GM21576 (cell line): ENCODE results near the gene FEV.
A peak's percentile ranks its signal among the peaks of the same experiment; 100 is the strongest.

Experiments used
- ATAC-seq: cut with Tn5 transposase; IDR thresholded peaks from one replicate; pipeline ENCODE4 v1.9.1; 2021; ENCODE audit warnings: mild to moderate bottlenecking, moderate library complexity; ENCODE audit not compliant: unreplicated experiment

FEV gene

DNA sequence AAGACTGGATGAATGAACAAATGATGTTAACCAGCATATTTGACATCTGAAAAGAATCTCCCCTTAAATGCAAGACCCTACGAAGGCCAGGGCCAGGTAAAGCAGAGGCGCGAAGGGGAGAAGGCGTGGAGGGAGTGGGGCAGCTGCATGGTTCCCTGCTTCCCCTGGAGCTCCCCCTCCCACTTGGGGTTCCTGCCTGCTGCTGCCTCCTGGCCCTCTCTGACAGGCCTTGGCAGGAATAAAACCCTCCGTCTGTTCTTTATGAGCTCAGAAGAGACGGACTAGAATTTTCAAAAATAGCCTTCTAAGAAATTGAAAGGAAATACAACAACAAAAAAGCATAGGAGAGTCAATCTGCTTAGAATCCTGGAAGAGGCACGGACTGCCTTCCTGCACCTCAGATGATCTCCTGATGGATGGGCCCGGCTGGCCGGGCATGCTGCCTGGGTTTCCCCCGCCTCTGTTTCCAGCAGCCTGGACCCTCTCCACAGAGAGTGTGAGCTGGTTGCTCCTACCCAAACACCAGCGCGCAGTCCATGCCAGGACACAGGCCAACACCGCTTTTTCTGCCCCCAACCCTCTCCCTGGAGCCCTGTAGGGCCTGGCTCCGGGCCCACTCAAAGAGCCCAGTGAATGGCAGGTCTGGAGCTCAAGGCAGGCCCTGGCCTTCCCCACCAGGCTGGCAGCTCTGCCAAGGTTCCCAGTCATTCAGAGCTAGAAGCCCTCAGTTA, 32.4 kb upstream of the FEV start:
- ATAC-seq, result no peak

DNA sequence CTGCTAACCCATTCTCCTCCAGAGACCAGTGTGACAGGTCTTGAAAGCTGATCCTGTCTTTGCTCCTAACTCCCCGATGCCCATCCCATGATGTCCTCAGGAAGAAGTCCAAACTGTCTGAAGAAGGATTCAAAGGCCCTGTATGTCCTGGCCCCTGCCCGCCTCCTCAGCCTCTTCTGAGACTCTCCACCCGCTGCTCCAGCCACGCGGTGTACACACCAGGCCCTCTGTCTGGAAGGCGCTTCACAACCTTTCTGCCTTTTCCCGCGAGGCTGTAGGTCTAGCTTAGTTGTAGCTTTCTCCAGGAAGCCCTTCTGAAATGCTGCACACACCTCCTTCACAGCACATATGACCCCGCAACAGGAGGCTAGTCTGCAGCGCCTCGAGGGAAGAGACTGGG, 31.7 kb upstream of the FEV start:
- ATAC-seq, result no peak

DNA sequence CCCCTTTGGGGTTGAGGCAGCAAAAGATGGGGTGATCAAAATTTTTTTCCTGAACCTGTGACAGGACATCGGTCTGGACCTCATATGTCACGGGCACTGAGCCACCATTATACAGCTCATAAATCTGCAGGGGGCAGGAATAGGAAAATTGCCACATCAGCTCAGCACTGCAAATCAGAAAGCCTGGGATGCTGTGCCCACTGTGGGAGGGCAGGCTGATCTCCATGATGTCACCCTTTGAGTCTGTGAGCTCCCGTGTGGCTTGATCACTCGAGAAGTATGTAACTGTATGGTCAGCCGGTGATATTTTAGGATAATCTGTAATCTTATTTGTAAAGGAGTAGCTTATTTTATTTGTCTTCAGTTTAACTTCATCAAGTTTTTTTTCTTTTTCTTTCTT, 25.9 kb upstream of the FEV start:
- ATAC-seq, result no peak

DNA sequence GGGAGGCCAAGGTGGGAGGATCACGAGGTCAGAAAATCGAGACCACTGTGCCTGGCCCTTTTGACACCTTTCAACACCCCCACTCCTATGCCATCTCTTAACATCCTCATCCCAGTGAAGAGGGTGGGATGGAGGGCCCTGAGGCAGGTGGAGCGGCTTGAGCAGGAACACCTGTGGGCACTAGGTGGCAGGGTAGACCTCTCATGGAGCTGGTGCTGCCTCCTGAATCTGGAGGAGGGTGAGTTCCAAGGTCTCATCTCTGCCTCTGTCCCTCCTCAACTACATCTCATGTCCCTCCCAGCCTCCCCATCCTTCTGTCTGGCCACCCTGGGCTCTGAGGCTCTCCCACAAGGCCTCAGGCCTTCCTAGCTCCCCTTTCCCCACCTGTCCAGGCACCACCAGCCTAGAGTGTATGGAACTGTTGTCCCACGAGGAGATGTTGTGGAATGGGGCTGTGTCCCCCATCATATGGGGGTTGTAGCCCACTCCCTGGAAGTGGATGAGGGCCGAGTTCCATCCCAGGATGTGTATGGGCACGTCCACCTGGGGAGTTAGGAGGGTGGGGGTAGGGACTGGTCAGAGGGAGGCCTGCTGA, 25.3 kb upstream of the FEV start:
- no peak for ATAC-seq

DNA sequence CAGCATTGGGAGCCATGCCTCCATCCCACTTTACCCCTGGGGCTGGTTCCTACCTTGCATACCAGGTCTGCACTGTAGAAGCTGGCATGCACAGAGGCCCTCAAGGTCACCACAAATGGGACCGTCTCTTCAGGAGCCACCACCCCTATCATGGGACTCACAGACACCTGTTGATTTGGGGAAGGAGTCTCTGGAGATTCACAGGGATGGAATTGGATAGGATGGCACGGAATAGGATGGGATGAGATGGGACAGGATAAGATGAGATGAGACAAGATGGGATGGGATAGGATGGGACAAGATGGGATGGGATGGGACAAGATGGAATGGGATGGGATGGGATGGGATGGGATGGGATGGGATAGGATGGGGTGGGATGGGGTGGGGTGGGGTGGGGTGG, 24.3 kb upstream of the FEV start:
- no peak for ATAC-seq

DNA sequence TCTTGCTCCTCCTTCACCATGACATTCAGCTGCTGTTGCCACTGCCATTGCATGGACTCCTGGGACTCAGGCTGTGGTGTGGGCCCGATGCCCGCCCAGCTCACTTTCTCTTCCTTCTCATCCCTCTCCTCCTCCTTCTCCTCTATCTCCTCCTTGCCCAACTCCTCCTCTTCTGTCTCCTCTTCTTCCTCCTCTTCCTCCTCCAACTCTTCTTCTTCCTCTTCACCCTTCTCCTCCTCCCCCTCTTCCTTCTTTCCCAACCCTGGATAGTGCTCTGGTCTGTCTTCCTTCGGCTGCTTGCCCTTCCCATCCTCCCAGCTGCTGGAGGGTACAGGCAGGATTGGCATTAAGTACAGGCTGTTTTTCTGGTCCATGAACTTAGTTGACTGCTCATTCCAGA, 19.0 kb upstream of the FEV start:
- no peak for ATAC-seq

DNA sequence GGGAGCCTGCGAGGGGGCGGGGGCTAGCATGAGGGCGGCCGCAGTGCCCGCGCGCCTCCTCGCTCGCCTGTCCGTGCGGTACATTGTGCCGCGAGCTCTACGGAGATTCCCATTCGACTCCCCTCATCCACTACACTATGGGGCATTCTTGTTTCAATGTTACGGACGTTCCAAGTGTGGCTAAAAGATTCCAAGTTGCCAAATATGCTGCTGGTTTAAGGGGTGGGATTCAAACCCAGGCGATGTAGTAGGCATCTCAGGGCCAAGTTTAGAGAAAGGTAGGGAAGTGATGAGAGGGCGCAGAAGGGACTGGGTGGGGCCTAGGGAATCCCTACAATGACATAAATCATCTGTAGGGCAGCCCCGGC, 18.3 kb upstream of the FEV start:
- no peak for ATAC-seq

DNA sequence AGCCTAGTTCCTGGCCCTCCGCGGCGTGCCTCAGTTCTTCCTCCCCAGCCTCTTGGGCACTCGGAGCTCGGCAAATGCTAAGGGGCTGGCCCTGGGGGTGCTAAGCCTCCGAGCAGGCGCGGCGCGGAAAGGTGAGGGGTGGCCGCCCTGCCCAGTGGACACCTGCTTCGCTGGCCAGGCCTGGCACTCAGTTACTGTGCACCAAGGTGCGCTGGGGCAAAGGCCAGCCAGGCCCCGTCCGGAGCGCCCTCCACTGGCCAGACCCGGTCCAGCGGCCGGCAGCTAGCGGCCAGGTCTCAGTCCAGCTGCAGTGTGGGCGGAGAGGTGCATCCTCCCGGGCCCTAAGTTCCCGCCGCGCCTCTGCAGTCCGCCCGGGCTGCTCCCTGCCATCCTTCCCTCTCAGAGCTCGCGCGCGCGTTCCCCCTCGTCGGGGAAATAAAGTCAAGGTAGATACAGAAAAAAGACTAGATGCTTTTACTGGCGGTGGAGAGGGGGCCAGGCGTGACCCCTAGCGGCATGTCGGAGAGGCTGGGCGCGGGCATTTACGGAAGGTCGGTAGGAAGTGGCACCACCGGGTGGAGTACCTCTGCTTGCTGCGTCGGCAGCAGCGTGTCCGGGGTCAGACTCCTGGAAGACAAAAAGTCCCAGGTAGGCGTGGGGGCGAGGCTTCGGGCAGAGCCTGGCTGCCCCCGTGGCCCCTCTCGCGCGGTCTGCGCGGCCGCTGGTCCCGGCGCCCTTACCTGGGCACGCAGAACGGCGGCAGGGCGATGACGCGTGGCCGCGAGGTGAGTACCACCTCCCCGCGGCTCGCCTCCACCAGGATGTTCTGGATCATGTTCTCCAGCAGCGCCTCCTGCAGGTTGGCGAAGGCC, 17.6 kb upstream of the FEV start:
- no peak for ATAC-seq

DNA sequence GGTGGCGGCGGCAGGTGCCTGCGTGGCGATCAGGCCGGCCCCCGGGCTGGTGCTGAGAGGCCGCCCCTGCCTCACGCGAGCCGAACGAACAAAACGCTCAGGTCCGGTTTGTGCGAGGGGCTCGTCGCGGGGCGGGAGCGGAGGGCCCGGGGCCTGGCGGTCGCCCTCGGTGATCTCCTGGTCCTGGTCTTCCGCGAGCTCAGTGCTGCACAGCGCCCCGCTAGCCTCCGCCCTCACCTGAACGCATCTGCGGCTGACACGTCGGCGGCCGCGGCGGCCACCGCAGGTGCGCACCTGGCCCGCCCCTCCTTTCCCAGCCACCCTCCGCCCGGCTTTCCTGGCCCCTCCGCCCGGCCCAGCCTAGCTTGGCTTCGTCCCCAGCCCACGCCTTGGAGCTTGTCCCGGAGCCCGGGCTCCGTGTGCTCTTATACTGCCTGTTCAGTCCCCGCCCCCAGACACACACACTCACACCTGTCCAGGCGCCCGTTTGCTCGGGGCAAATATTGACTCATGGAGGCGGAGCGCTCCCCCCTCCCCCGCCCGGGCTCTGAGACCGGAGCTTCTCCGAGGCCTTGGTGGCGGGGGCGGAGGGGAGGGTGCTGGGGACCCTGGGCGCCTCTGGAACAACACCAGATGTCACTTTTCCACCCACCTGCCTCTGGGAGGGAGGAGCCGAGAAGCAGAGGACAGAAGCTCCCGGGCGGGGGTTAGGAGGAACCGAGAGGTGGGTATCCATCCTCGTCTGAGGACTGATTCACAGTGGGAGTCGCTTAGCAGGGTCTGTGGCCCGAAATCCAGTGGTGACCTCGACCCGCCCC, 16.8 kb upstream of the FEV start:
- ATAC-seq, result no peak

DNA sequence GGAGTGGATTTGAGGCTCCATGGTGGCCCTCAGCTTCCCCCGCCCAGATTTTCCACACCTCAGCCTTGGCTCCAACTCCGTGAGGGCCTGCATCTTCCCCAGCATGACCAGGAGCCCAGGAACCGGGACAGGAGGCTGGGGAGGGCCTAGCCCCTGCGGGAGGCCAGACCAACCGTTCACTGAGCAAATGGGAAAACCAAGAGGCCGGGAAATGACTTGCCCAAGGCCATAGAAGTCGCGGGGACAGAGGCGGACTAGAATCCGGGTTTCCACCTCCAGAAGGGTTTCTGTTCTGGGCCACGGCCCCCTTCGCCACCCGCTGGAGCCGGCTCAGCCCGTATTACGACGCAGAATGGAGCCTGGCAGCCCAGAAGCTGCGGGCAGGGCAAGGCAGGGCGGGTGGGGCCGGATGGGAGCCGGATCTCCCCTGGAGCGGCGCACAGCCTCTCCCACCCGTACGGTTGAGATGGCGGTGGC, 16.2 kb upstream of the FEV start:
- ATAC-seq, result no peak

DNA sequence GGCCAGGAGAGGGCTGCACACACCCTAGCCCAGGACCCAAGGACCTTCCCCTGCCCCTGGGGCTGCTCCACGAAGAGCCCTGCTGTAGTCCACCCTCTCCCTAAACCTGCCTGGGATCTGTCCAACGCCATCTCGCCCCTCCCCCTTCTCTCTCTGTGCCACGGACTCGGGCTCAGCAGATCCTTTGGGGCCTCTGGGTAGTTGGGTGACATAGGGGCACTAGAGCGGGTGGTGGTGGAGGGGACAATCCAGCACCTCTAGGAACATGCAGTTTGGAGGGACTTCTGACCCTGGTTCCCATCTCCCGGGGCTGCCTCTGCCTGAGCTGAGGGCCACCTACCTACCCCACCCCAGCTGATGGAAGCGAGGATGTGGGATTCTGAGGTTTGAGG, 15.6 kb upstream of the FEV start:
- no peak for ATAC-seq

DNA sequence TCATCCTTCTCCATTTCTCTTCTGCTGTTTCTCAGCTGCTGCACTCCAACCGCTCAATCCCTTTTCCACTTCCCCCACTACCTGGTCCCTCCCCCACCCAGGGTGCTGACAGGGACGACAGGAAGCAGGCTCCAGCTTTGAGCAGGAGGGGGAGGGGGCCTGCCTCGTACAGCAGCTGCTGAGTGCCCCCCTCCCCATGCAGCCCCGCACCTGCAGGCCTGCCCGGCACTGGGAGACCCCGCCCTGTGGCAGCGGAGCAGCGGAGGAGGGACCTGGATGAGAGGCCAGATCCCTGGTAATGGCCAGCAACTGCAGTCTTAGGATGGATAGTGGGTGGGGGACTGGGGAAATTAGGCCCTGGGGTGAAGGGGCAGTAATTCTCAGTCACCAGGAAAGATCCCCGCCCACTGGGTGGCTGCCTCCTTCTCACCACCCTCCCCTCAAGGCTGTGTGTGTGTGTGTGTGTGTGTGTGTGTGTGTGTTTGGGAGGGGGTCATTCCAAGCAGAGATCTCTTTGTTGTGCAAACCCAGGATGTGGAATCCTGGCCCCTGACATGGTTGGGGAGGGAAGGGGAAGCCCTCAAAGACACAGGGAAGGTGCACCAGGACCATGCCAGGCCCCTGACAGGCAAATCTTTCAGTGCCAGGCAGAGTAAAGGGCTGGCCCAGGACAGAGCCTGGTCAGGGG, 15.0 kb upstream of the FEV start:
- ATAC-seq, result no peak

DNA sequence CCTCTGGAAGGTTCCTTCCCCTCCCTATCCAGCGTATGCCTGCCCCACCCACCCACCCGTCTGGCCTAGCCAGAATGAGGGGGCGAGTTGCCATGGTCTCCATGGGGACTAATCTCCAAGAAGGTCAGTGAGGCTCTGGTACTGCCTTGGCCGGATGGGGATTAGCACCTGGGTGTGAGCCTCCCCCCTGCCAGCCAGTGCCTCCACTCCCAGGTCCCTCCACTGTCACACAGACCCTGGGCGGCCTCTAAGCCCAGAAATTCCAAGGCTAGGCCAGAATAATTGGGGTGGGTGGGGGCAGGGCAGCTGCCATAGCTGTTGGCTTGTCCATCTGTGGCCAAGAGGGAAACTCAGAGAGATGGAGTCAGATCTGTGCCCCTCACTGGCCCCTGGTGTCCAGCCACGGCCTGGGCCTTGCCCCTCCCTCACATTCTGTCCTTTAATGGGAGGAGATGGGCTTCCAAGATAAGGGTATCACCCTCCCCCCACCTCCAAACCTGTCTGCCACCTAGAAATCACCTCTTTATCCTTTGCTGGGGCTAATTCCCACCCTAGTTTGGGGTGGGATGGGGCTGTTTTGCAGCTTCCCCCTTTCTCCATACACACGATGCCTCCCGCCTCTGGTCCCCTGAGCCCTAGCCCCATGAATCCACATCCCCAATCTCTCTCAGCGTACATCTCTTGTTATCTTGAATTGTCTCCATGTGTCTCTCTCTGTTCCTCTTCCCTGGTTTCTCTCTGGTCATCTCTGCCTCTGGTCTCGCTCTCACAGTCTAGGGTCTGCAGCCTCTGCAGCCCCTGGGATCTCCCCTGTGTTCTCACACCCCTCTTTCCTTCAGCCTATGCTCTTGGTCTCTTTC, 14.3 kb upstream of the FEV start:
- no peak for ATAC-seq

DNA sequence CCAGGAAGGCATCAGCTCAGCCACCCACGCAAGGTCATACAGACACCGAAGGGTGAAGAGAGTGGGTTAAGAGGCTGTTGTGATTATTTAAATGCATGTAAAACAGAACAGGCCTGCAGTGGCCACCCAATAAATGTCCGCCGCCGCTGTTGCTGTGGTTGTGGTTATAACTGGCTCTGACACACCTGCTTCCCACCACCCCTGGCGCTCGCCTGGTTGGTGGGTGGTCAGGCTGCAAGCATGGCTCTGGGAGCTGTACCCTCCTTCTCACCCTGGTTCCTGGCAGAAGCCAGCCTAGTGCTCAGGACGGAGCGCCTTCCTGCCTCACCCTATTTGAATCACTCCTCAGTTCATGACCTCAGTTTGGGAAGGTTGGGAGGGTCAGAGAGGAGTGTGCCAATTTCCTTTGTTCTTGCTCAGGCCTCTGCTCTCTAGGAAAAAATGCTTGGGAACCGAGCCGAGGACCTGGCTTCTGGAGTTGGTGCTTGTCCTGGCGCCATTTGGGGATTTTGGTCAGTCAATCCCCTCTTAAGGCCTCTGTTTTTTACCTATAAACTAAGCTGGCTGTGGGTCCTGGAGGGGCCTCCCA, 13.5 kb upstream of the FEV start:
- ATAC-seq, result no peak

DNA sequence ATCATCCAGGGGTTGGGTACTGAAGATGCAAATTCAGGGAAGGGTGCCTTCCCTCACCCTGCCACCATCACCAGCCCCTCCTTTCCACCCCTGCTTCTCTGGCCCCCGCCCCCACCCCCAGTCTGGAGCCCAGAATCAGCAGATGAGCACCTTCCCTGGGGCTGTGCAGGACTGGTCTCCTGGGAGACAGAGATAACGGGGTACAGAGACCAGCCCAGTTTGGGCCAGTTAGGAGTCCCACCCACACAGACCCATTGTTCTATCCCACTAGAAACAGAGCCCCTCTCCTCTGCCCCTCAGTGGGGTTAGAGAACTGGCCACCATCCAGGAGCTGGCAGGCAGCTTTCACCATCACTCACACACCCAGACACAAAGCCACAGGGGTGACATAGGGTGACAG, 12.7 kb upstream of the FEV start:
- ATAC-seq, result no peak

DNA sequence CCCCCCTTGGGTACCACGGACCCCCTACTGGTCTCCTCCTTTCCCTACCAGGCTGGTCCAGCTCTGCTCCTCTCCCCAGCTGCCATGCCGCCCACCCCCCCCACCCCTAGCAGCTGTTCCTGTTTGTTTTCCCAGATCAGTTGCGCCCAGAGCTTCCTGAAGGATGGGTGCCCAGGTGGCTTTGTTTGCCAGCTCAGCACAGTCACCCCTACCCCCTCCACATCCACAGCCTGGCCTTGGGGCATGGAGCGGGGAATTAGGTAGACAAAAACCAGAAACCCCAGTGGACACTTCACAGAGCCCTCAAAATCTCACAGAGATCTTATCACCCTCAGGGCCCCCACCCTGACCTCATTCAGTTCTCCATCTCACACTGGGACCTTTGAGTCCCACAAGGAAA, 12.0 kb upstream of the FEV start:
- no peak for ATAC-seq

DNA sequence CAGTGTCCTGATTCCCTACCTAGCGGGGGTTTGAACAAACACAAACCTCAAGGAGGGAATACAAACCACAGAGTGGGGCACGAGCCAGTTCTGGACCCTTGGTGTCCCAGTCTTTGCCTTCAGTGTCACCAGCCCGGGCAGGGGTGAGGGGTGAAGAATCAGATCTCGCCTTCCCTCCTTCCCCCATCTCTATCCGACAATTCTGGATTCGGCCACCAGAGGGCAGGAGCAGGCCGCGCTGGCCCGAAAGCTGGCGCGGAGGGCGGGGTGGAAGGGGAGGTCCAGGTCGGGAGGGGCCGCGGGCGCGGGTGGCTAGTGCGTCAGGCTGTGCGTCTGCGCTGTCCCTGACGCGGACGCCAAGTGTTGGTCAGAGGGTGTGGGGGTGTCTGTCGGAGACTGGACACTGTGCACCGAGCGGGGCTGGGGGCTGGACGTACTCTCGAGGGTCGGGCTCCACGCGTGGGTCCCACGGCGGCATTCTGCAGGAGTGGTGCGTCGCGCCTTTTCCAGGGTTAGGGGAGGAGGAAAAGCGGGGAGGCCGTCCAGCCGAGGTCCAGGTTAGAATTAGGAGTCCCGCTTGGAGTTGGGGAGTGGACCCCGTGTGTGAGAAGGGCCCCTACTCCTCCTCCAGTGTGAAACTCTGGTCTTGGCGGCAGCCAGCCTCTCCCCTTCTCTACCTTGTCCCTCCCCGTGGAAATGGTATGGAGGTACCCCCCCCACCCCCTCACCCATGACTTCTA, 11.2 kb upstream of the FEV start:
- ATAC-seq, result peak; percentile 65

DNA sequence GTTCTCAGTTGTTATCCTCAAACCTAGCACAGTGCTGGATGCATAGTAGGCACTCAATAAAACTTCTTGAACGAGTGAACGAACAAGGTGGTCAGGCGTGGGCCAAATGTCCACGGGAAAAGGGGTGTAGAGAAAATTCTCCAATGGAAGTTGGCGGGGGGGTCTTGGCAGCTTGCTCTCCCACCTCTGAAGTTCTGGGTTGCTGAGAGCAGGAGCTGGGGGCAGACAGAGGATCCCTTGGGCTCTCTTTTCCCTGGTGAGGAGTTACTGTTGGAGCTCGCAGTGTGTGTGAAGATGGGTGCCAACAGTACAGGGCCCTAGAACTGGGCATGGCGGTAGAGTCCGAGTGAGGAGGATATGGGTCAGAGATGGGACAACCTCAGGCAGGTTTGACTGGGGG, 10.6 kb upstream of the FEV start:
- no peak for ATAC-seq
